Muscle of back (tissue), 13 donors: ENCODE data around the gene APEH. TPM values are rescaled to one million over a fixed set of nuclear protein-coding genes. Genes with fewer than 3 reads are reported as not detected.

ENCODE experiments used
- DNase-seq, 3 donors: peaks; one replicate each; pipeline versions ENCODE4 v3.0.0 to v3.0.0-alpha.2; 2013
- long read RNA-seq, 9 donors: transcript quantifications; one replicate each; lab custom pipeline, GENCODE V29; 2026
- polyA plus RNA-seq, 10 donors: library from polyadenylated mRNA; unstranded; fragments of 120-200 nt; gene quantifications; one replicate each; pipeline ENCODE4 v1.2.1, GENCODE V29; 2013; ENCODE audit not compliant: insufficient read length in 10 of 10

Gene APEH
- polyA plus RNA-seq: 10 to 100 TPM; 55.5 to 64.8 (median 59.7) TPM
- long read RNA-seq, donor 1, transcript APEH-201 (22 exons, 3,220 nt): major isoform, 6 of 6 reads
- long read RNA-seq, donor 1, partial matches to known transcripts: 0 of 6 reads
- long read RNA-seq, donor 1, other reads (novel, unspliced or antisense): 0 of 6 reads
- long read RNA-seq, donor 2, transcript APEH-201 (22 exons, 3,220 nt): major isoform, 5 of 5 reads
- long read RNA-seq, donor 2, partial matches to known transcripts: 0 of 5 reads
- long read RNA-seq, donor 2, other reads (novel, unspliced or antisense): 0 of 5 reads
- long read RNA-seq, donor 3: 0 reads
- long read RNA-seq, donor 4, partial matches to known transcripts: 0 of 3 reads
- long read RNA-seq, donor 4, other reads (novel, unspliced or antisense): 0 of 3 reads
- long read RNA-seq, donor 5, transcript APEH-201 (22 exons, 3,220 nt): major isoform, 6 of 6 reads
- long read RNA-seq, donor 5, partial matches to known transcripts: 0 of 6 reads
- long read RNA-seq, donor 5, other reads (novel, unspliced or antisense): 0 of 6 reads
- long read RNA-seq, donor 6, transcript APEH-201 (22 exons, 3,220 nt): major isoform, 5 of 11 reads
- long read RNA-seq, donor 6, partial matches to known transcripts: 6 of 11 reads
- long read RNA-seq, donor 6, other reads (novel, unspliced or antisense): 0 of 11 reads
- long read RNA-seq, donor 7, partial matches to known transcripts: 5 of 8 reads
- long read RNA-seq, donor 7, other reads (novel, unspliced or antisense): 0 of 8 reads
- long read RNA-seq, donor 8: 0 reads
- long read RNA-seq, donor 9: 0 reads

DNA sequence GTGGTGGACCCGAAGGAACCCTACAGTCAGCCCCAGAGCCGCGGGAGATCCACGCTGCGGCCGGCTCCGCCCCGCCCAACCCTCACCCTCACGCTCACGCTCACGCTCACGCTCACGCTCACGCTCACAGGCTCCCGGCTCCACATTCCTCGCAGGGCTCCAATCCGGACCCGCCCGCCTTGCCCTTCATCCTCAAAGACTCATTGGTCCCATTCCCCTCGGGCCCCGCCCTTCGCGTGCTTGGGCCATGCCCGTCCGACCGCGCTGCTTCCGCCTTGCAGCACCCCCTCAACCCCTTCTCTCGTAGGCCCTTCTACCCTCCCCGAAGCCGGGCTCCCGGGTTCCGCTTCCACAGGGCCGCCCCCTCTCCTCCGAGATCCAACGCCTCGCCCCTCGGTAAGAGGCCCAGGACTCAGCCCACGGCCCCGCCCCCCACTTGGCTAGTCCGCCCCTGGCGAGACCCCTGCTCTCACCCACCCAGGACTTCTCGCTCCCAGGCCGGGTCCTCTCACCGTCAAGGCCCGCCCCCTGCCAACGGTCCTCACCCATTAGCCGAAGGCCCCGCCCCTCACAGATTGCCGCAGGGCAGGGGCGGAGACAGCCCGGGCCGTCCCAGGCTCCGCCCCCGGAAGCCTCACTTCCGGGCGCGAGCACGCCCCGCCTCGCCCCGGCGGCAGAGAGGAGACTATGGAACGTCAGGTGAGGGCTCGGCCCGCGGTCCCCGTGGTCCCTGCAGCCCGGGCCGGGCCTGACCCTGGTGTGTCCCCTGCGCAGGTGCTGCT is at the start of gene APEH:
TSS of gene APEH (plus strand) at position 637 of the 782 bp plus-strand sequence. CDS start at position 688, 51 bp downstream.
- peak; percentile 94 to 97 (median 94) for DNase-seq

DNA sequence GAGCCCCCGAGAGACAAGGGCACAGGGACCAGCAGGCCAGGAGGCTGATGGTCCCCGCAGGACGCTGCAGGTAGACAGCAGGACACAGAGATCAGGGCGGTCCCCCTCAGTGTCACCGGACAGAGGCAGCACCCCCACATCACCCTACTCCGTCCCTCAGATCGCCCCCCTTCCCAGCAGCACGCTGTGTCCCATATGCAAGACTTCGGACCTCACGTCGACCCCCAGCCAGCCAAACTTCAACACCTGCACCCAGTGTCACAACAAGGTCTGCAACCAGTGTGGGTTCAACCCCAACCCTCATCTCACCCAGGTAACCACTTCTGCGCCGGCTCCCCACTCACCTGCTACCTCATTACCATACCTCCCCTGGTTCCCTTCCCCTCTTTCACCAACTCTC is 49.1 kb upstream of the APEH start:
- DNase-seq: no peak

DNA sequence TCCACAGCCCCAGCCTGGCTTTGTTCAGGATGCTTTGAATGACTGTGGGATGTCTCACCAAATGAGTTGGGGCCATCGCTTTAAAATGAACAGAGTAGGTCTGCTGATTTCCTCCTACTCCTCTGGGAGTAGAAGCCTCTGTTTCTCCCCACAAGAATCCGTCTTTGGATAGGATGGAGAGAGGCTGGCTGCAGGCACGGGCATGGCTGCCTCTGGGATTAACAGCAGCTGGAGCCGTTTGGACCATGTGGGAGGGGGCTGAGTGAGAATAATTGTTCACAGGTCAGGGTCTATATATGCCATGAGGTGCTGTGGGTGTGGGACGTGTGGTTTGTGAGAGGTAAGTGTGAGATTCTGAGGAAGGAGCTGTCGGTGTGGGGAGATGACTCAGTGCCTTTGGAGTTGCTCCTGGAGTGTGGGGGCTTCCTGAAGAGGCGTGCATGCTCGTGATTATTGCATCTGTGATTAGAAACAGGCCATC is 48.0 kb upstream of the APEH start:
- DNase-seq: peak in 1 of 3 donors; percentile 51

DNA sequence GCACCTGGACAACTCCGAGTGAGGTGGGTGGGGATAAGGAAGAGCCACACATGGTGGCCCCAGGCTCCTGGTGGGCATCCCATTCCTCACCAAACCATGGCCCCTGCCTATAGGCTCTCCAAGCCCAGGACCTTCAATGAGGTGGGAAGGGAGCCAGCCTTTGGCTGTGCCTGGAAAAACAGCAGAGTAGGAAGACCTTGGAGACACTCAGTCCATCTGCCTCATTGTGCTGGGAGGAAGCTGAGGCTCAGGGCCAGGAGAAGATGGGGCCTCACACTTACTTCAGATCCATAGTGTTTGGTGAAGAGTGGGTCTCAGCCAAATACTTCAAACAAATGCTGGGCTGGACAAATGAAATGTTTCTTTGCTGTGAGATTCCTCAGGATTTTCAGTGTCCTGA is 47.4 kb upstream of the APEH start:
- DNase-seq: no peak

DNA sequence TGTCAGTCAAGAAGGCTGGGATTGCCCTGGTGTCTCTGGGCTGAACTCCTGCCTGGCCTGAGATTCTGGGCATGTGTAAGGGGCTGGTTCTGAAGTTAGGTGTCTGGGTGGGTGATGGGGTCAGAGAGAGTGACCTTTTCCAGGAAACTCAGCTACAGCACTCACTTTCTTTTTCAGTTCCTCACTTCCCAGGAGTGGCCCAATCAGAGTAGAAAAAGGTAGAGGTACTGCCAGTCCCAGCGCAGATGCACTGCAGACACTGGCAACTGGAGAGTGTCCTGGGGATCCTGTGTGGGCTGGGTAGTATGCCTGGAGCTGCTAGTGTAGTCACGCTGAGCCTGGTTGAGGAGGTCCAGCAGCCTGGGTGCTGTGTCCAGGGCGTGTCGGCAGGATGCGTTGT is 46.5 kb upstream of the APEH start:
- no peak for DNase-seq

DNA sequence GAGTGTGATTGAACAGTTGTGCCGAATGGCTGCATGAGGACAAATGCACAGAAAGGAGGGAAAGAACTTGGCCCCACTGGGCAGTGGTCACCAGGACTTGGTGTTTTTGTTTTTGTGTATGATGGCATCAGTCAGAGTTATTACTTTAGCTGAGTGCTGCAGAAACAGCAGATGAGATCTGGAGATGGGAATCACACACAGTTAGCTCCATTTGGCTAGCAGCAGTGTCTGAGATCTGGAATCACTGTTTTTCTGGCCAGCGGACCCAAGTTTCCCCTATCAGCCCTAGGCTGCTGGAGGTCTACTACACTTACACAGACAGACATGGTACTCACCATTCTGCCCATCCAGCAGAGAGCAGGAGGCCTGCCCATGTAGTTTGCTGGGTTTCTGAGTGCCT is 45.9 kb upstream of the APEH start:
- DNase-seq: no peak

DNA sequence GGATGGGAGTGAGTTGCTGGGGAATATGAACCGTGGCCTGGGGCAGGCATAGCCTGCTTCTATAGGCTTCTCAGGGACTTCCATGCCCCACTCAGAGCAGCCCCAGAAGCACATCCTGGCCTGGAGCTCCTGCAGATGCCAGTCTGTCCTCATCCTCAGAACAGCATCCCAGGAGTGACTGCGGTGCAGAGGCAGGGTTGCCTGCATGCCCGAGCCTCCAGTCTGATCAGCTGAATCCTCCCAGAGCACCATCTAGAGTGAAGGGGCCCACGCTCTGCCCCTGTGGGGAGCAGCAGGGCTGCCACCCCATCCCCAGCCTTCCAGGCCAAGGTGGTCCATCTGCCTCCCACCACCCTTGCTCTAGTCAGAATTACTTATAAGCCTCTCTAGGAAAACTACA is 44.7 kb upstream of the APEH start:
- no peak for DNase-seq

DNA sequence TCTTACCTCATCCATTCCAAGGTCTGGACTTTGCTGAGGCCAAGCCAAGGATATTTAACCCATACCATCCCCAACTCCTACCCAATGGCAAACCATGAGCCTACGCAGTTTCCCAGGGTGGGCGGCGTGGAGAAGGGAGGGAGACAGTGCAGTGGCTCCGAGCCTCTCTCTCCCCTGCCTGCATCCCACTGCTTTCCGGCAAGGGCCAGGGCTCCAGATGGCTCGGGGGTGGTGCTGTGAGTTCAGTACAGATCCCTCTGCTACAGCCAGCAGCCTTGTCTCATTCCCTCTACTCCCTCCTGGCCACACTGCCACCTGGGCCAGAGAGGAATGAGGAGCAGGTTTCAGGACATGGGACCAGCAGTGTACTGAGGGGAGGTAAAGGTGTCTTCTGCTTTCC is 44.3 kb upstream of the APEH start:
- DNase-seq: no peak

DNA sequence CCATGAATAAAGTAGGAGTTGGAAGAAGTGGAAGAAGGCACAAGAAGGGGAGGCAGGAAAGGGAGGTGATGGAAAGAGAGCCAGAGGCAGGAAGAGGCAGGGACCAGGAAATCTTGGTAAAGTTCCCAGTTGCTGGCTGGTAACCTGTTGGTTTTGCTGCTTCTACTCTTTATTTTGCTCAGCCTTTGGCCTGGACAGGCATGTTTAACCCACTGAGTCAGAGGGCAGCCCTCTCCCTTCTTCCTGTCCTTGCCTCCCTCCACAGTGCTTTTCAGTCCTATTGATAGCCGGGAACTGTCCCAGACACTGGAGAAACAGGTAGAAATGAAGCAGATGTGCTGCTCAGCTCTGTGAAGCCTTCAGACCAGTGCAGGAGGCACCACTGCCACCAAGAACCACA is 43.4 kb upstream of the APEH start:
- DNase-seq: no peak

DNA sequence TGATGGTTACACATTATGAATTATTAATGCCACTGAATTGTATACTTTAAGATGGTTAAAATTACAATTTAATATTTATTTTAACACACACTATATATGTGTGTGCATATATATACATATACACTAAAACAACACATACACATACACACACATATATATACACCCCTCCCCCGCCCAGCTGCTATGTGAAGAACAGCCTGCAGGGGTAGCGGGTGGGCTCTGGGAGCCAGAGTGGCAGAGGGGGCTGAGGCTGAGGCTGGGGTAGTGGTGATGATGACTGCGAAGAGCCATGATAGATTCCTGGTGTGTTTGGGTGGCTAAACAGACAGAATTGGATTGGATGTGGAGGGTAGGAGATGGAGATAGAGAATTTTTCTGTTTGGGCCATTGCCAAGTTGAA is 39.4 kb upstream of the APEH start:
- no peak for DNase-seq

DNA sequence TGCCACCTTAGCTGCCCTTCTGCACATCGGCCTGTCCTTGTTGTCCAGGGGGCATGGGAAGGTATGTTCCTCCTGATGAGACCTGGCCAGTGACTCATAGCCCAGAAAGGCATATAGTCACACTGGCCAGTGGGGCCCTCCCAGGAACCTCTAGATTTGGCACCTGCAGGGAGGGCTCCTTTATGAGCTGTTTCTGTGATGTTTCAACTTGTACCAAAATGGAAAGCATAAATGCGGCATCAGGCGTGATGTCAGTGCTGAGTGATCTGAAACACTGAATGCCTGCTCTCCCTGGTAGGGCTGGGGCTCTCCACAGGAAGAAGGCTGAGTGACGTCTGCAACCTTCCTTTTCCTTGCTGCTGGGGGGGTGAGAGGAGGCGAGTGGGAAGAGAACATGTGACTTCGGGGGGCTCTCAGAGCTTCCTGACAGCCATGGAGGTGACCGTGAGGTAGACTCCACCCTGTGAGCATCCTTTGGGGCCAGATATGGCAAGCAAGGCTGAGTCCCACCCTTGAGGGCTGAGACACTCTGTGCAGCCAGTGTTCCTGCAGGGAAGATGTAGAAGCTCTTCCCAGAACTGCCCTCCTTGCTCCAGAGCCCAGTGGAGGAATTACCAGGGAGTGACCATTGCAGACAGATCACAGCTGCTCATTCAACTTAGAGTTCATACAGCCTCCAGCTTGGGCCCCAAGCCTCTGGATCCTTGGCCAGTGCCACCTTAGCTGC is 37.1 kb upstream of the APEH start:
- no peak for DNase-seq

DNA sequence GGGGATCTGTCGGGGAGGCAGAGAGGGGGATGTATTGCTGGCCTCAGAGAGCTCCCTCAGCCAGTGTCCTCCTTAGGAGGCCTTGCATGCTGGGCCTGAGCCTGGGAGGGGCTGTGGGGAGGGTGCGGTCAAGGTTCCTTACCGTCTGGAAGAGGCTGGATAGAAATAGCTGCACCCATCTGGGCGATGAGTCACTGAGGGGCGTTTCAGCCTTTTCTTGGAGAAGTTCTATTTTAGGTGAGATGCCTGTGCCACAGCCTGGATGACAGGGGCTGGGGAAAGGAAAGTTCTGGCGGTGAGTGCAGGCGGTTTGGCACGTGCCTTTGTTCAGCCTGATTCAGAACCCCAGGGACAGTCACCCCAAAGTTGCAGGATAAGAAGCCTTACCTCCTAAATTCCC is 35.7 kb upstream of the APEH start:
- no peak for DNase-seq

DNA sequence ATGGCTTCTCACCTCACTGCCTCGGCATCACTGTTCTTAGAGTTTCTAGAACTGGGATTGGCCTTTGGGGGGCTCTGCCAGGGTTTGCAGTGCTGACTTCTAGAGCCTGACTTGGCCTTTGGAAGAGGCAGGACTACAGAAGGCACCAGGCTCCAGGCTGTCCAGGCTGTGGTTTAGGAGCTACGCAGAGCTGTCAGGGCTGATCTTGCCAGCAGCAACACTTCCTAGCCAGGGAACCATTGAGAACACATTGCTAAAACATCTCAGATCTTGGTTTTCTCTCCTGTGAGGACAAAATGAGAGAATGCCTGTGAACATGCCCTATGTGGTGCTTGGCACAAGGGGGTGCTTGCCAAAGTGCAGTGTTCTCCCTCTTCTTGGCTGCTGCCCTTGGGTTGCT is 34.6 kb upstream of the APEH start:
- DNase-seq: no peak

DNA sequence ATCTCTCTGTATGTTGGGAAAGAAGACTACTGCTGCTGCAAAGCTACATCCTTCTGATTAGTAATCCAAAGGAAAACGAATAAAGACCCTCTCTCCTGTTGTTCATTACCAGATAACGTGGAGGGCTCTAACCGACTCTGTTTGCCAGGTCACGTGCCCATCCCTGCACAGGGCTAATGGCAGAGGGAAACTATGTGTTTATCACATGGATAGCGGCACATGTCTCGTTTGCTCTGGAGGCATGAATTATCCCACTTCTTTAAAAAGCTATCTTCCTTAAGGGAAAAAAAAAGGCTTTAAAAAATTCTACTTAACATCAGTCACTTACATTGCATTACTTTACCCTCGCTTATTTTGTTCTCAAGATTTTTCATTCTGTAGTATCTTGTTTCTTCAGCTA is 32.9 kb upstream of the APEH start:
- DNase-seq: no peak

DNA sequence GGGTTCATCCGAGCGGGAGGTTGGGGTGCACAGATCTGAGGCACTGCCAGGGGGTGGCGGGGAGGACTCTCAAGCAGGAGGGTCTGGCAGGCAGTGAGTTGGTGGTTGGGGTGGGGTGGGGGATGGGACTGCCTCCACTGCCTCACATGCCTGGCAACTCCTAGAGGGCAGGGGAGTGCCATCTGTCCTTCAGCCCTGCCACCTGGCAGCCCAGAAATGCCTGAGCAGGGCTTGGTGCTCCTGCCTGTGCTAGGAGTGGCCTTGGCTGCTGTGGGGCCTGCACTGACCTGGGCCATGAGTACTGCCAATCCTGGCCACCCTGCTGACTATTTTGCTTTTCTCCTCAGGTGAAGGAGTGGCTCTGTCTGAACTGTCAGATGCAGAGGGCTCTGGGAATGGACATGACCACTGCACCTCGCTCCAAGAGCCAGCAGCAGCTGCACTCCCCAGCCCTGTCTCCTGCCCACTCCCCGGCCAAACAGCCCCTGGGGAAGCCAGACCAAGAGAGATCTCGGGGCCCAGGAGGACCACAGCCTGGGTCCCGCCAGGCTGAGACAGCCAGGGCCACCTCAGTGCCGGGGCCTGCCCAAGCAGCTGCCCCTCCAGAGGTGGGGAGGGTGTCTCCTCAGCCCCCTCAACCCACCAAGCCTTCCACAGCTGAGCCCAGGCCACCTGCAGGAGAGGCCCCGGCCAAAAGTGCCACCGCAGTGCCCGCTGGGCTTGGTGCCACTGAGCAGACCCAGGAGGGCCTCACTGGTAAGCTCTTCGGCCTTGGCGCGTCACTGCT is 32.0 kb upstream of the APEH start:
- DNase-seq: no peak

DNA sequence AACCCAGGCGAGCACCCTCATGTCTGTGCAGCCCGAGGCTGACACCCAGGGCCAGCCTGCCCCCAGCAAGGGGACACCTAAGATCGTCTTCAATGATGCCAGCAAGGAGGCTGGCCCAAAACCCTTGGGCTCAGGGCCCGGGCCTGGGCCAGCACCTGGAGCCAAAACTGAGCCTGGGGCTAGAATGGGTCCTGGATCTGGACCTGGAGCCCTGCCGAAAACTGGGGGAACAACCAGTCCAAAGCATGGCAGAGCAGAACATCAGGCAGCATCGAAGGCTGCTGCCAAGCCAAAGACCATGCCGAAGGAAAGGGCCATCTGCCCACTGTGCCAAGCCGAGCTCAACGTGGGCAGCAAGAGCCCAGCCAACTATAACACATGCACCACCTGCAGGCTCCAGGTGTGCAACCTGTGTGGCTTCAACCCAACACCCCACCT is 31.4 kb upstream of the APEH start:
- no peak for DNase-seq

DNA sequence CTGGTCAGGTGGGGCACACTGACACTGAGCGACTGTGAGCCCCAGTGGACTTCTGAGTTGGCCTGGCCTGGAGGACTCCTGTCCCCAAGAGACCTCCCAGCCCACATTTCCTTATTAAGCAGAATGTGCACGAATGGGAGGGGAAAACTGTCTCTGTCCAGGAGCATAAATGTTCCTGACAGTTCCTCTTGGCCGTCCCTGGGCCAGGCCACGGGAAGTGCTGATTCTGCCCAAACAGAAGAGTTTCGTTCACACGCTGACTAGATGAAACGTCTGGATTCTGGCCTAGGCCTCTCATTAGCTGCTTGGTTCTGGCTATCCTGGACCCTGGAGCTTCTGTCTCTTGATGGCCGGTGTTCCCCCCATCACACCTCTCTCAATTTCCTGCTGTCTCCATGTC is 29.5 kb upstream of the APEH start:
- DNase-seq: no peak

DNA sequence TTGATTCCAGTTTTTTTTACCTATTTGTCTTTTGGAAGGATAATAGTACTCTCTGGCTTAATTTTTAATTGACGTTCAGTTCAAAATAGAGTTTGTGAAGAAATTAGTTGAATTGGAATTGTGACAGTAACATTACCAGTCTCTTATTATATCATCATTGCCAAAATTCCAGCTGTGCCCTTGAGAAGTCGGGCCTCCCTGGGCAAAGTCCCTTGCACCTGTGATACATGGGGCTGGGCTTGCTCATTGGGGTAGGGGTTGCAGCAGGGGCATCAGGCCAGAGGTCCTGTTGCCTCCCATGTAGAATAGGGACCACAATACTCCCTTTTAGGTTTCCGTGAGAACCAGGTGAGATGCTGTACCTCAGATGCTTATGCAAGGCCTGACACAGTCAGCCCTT is 27.9 kb upstream of the APEH start:
- DNase-seq: no peak

DNA sequence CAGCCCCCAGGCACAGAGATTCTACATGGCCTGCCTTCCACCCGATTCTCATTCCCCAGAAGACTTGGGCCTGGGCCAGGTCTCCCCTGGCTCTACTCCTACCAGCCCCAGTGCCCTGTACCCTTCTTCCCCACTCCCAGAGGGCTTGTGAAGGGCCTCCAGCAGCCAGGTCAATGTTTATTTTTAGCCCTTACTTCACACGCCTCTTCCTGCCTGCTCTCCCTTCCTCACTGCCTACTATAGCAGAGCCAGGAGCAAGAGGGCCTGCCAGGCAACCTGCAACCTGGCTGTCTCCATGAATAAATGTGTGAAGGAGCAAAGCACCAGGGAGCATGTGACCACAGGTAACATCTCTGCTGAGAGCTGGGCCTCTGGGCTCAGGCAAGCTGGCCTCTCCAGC is 26.4 kb upstream of the APEH start:
- DNase-seq: peak in 1 of 3 donors; percentile 22

DNA sequence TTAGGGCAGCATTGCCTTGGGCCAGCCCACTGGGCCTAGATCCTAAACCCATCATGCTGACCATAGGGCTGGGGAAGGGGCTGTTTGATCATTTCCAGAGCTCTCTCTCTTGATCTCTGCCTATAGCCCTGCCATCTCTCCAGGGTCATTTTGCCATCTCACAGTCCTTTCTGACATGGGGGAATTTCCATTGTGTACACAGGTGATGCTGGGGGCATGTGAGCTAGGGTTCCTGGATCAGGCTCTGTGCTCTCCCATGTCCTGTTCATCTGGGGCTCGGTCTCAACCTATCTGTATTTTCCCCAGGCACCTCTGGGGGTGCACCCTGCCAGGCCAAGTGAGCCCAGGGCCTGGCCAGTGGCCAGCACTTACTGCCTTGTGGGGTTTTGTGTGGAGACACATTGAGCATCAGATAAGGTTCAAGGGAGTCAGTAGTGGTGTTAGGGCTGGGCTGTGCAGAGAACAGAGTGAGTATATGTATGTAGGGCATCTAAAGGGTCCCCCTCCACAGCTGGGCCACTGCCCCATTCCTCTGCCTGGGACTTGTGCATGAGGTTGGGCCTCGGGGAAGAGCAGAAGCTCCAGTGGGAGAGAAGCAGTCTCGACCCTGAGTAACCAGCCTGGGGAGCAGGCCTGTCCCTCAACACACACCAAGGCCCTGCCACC is 25.7 kb upstream of the APEH start:
- no peak for DNase-seq
